ENCODE results near the gene HOXC9.

GRCh38 chr12:54020591-54021405 is 20.8 kb downstream of the HOXC9 start:
- TF ChIP-seq CTCF (IDR thresholded peaks at IDR 0.05) (no peak), POLR2A (IDR thresholded peaks at IDR 0.05) (no peak)
